HG02642 (cell line): ENCODE results near the gene DNMT3L.

Source experiments
- ATAC-seq: cut with Tn5 transposase; IDR thresholded peaks from one replicate; pipeline ENCODE4 v1.9.1; 2021; ENCODE audit warnings: mild to moderate bottlenecking; ENCODE audit not compliant: unreplicated experiment, poor library complexity

Gene DNMT3L

DNA sequence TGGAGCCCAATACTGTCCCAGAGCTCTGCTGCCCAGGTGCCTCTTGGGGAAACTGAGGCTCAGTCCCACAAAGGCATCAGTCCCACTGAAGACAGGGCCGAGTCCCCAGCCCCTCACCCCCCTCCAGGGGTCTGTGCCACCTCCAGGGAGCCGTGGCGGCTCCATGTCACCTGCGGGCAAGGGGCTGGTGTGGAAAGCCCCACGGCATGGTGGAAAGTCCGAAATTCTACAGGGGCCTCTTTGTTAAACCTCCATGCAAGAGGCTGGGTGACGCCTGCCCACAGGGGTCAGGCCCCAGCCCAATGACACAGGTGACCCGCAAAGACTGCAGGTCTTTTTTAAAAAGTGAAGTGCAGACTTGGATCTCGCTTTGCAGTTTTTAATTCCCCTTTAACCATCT, 20.7 kb upstream of the DNMT3L start:
- ATAC-seq = no peak

DNA sequence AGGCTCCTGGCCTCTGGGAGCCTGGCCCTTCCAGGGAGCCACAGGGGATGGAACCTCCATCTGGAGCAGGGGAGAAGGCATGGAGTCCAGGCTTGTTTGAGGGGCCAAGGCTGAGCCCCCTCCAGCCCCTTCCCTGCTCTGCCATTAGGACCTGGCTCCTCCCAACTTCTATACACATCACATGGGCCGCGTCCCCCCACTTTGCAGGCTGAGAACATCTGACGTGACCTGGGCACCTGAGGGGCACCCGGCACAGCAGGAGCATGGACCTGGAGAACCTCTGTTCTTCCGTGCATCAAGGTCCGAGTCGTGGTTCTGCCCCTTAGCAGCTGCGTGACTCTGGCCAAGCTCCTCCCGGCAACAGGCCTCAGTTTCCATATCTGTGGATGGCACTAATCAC, 20.1 kb upstream of the DNMT3L start:
- ATAC-seq = no peak

DNA sequence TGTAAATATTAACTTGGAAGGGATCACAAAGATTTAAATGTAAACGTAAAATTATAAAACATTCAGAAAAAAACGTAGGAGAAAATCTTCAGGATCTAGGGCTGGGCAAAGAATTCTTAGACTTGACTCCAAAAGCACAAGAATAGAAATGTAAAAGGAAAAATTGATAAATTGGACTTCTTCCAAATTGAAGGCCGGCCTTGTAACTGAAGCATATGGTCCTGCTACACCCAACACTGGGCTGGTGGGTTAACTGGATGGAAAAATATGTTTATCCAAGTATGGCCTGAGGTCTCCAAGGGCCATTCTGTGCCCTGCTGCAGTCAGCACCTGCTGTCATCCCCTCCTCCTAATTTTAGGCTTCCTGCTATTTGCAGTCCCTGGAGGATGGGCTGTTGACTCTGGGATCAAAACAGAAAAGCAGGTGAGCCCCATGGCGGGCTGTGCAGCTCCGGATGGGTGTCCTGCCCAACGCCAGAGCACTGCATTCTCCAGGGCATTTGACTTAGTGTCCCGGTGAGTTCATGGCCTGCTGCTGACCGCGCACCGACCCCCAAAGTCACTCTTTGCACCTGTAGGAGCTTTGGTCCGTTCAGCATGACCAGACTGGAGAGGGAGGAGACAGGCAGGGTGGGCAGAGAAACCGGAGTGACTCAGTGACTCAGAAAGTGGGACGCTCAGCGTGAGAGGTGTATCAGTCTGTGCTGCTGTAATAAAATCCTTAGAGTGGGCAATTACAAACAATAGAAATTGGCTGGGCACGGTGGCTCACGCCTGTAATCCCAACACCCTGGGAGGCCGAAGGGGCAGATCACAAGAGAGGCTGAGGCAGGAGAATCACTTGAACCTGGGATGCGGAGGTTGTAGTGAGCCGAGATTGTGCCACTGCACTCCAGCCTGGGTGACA, 17.9 kb upstream of the DNMT3L start:
- no peak for ATAC-seq

DNA sequence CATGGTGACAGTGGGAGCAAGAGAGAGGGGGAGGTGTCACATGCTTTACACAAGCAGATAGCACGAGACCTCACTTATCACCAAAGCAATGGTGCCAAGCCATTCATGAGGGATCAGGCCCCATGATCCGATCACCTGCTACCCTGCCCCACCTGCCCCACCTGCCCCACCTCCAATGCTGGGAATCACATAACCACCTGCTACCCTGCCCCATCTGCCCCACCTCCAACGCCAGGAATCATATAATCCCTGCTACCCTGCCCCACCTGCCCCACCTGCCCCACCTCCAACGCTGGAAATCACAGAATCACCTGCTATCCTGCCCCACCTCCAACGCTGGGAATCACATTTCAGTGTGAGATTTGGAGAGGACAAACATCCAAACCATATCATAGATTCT, 13.3 kb upstream of the DNMT3L start:
- ATAC-seq = no peak

DNA sequence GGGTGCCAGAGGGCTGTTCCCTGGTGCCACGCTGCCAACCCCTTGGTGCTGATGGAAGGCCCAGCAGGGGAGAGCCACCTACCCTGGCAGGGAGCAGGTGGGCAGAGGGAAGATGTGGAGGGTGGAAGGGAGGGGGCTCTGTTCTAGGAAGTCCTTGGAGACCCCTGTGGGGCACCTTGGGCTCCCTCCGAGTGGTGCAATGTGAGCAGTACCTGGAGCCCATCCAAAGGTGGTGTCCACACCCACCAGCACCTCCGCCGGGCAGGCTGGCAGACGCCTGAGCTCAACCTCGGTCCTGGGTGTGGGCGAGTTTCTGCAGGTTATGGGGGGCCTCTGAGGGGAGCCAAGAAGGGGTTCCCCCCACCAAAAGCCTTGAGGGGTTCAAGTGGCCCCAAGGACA, 11.3 kb upstream of the DNMT3L start:
- ATAC-seq = no peak

DNA sequence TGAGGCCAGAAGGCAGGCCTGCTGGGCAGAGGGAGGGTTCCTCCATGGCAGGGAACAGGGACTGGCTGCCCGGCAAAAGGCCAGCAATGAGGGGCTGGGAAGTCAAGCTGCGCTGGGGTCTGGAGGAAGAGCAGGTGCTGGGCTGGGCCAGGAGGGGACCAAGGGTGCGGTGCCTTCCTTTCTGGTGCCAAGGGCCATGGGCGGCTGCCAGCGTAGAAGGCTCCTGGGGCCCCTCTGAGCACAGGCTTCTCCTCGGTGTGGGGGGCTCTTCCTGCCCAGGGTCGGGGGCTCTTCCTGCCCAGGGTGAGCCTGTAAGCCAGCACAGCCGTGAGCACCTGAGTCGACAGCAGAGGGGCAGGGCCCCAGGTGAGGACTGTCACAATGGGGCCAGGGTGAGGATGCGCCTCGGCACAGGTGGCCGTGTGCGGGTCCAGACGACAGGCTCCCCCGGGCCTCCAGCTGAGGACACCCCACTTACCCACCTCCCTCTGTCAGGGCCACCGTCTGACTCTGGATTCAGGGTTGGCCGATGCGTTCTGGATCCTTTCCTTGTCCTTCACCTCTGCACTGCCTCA, 10.7 kb upstream of the DNMT3L start:
- ATAC-seq = no peak

DNA sequence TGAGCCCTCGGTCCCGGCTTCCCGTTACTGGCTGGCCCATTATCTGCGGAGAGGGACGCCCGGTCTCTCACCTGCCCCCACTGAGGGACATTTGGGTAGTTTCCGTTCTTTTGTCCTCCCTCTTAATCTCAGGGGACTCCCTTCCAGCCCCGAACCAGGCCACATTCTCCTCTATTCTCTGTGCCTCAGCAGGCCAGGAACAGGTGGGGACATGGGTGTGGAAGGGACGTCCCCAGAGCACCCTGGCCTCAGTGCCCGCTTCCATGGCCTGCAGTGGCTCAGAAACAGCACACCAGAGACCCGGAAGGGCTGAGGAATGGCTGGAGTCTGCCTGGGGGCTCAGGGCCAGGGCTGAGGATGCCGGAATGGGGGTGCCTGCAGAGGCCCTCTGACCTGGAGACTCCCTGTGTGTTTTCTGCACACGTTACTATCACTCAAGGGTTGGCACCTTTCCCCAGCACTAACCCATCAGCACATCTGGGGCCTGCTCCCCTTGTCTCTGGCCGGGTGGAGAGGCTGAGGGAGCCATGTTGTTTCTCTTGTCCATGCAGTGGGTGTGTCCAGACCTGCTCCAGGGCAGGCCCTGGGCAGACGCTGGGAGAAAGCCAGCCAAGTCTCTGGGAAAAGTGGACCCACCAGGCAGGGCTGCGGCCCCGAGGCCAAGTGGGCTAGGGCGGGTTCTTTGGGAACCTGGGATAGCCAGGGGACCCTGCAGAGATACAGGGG, 10.0 kb upstream of the DNMT3L start:
- ATAC-seq = no peak

DNA sequence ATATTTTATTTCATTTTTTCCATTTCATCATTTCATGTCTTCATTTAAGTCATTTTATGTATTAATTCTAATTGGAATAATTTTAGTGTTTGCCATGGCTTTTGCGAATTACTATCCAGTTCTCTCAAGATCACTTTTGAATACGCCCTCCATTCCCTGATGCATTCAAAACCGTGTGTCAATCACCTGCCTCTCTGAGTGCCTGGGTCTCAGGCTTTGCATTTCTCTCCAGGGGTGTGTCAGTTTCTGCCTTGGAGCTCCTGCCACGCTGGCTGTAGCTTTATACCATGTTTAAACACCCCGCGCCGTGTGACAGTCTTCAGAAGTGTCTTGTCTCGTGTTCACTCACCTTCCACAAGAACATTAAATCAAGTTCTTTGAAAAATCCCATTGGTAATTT, 7.4 kb upstream of the DNMT3L start:
- no peak for ATAC-seq

DNA sequence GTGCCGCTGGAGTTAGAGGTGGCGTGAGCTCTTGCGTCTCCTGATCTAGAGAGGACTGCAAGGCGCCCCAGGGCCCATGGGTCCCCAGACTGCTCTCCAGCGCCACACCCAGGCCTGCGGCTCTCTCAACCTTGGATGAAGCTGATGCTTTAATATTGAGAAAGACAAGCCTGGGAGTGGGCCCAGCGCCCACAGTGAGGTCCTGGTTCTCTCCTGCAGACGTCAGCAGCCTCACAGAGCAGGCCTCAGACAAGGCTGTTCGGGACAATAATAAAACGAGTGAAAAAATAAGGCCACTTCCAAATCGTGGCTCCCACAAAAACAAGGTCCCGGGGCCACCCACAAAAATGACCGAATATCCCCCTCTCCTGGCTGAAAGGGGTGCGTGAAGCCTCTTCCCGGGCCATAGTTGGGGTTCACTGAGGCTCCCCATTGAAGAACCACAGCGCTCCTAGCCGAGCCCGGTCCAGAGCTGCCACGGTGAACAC, 6.0 kb upstream of the DNMT3L start:
- no peak for ATAC-seq

DNA sequence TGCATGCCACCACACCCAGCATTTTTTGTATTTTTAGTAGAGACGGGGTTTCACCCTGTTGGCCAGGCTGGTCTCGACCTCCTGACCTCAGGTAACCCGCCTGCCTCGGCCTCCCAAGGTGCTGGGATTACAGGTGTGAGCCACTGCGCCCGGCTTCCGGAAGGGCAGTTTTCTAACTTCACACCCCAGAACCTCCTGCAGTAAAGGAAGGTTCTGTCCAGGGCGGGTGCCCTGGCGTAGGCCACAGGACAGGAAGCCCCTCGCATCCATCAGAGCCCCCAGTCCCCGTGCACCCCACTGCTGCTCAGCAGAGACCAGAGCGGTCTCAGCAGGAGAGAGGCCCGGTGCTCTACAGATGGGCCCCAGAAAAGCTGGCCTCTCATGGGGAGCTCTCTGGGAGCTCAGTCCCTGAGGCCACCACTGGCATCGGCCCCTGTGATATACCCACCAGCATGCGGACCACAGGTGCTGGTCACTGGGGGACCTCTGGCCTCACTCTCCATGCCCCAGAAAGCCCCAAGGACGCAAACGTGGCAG, 4.1 kb upstream of the DNMT3L start:
- no peak for ATAC-seq

DNA sequence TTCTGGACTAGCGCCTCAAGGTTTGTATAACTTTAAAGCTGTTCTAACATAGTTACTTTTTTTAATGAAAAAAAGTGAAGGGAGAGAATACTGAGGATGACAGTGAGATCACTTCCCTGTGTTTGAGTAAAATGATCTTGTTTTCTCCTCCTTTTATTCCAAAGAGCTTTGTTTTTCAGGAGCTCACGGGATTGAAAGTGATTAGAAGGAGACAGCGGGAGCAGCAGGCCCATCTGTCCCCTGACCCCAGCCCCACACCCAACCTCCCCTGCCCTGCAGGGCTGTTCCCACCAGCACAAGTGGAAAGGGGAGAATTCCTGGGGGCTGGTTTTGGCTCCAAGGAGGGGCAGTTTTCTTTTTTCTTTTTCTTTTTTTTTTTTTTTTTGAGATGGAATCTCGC, 2.1 kb upstream of the DNMT3L start:
- ATAC-seq = no peak

DNA sequence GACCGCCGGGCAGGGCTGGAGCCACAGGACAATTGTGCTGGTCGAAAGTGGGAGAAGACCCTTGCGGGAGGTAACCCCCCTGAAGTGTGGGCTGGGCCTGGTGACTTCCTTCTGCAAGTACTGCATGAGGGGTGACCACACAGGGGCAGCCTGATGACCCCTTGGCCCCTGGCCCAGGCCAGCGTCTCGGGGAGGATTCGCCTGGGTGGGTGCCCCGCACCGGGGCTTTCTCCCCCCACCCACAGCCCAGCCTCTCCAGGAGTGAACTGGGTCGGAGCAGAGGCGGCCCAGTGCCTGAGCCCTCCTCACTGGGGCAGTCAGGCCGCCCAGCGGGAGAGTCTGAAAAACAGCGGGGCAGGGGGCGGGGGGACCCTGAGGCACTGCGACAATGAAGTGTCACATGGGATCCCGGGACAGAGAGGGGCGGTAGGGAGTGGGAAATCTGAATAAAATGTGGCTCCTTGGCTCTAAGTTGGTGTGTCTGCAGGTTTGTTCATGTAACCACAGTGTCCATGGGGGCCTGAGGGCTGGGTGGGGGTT, 1.6 kb upstream of the DNMT3L start:
- no peak for ATAC-seq

DNA sequence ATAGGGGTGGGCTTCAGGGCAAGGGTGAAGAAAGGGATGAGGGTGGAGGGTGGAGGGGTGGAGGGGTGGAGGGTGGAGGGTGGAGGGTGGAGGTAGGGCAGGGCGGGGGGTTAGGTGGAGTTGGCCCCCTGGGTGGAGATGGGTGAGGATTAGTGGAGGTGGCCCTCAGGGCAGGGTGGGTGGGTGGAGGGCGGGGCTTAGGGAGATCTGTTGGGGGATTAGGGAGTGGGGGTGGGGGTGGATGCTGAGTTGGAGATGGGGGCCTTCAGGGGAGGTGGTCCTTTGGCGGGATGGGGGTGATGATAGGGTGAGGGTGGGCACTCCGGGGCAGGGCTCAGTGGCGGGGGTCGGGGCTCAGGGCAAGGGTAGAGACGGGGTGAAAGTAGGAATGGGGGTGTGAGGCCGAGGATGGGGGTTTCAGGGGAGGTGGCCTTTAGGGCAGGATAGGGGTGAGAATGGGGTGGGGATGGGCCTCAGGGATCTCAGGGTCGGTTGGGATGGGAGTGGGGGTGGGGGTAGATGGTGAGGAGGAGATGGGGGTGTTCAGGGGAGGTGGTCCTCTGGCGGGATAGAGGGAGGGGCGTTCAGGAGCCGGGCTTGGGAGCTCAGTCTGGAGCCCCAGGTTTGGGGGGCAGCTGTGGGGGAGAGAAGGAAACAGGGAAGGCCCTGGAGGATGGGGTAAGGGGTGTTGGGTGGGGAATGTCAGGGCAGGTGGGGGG, 800 bp upstream of the DNMT3L start:
- ATAC-seq = no peak

DNA sequence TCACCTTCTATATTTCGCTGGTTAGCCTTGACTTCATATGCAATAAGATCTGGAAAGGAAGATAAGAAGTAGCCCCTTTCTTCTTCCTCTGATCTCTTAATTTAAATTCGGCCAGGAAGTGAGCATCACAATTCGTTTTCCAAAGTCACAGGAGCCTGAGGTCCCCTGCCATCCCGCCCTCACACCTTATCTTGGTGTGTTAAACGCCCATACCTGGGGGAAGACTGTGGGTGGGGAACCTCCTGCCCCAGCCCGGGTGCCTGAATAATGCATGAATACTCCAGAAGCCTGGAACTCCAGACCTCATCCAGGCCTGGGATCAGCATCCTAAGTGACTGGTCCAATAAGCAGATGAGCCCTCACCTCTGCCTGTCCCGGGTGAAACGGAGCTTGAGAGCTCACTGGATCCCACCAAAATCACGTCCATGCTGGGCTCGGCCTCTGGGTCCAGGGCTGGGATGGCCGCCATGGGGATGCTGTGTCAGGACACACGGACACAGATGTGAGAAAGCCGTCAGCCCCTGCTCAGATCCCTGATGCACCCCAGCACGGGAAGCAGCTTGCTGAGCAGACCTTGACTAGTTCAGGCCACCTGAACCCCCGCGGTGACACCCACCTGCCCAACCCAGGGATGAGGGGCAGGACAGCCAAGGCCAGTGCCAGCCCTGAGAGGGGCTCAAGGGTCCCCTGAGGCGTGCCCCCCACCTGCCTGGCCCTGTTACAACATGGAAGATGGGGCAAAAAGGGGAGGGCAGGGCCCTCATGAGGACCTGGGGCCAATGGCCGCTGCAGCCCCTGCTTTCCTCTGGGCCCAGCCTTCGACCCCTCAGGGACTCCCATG, 686 bp downstream of the DNMT3L start:
- no peak for ATAC-seq

DNA sequence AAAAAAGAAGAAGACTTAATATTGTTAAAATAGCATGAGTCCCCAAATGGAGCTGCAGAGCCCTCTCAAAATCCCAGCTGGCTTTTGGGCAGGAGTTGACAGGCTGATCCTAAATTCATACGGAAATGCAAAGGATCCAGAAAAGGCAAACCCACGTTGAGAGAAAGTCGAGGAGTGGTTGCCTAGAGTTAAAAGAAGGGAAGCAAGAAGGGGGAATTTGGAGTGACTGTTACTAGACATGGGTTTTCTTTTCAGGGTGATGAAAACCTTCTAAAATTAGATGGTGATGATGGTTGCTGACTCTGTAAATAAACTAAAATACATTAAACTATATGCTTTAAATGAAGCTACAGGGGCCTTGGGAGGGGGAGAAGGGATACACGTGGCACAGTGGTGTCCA, 1.6 kb downstream of the DNMT3L start:
- ATAC-seq = no peak

DNA sequence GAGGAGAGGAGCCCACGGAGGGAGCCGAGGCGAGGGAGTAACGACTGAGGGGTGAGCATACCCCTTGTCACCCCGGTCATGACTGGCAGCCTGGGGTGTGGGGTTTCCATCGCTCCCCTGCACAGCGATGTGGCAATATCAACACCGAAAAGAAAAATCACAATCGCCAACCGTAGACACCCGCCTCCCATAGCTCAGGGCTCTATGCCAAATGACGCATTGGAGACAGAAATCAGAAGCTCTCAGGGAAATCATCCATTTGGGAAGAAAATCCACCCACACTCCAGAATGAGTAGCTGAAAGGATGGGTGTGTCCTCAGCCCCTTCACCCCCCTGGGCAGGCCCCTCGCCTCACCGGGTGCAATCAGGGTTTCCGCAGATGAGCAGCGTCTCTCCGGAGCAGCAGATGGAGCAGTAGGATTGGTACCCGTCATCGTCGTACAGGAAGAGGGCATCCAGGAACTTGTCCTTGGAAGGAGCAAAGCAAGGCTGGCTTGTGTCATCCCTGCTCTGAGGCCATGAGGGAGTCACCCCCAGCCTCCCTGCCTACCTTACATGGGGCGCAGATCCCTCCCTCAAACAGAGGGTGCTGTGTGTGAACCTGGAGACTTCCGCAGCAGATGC, 2.5 kb downstream of the DNMT3L start:
- ATAC-seq = no peak

DNA sequence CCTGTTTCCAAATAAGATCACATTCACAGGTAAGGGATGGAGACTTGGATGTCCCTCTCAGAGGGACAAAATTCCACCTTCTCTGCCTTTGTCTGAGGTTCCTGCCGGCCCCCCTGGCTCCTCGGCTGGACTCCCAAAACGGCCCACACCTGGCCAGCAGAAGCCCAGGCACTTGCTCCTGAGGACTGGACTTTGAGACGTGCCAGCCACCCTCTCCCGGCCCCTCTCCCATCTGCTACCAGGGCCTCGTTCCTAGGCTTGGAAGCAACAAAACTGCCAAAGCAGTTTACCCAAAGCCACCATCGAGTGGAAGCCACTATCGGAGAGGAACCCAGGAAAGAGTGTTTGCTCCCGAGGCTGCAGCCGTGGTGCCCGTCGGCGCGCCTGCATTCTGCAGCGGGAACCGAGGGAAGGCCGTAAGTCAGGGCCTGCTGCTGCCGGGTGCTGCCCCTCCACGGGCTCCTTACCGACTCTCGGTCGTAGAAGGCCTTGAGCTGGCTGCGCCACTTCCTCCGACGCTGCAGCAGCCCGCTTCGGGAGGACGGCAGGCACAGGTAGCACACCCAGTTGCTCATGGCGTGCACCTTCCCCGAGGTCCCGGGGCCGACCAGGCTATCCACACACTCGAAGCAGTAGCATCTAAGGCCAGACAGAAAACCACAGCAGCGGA, 3.5 kb downstream of the DNMT3L start:
- ATAC-seq = no peak

DNA sequence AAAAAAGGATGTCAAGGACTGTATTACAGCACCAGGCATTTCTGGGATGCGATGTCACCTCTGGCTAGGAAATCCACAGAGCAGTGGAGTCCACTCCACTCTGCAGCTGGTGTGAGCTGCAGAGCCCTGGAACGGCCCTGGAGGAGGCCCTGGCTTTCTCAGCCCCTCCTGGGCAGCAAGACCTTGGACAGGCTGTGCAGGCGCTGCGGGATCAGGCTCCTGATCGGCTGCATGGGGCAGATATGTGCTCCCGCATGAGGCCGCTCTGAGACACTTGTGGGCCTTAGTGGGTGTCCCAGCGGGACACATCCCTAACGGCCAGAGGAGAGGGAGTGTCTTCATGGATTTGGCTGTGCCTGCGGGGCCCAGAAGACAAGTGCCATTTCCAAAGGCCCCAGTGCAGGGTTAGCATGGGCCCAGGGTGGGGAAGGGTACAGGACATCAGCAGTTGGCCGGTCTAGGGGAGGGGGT, 6.2 kb downstream of the DNMT3L start:
- ATAC-seq = no peak
